Measurements from ENCODE around the gene CEND1. TPM values are rescaled to one million over a fixed set of nuclear protein-coding genes. Genes with fewer than 3 reads are reported as not detected.

CEND1 gene
- total and polyA plus RNA-seq, 2 of the 13 experiments (the other 11 are each of a cell fraction or from before 2014, with no cell fraction given) = not detected

- TF ChIP-seq PBX2 (CRISPR knock-in tag; IDR thresholded peaks at IDR 0.05) = no peak
- no peak for TF ChIP-seq ZNF256 (CRISPR knock-in tag; conservative IDR thresholded peaks at IDR 0.05)
- peak; percentile 35 for TF ChIP-seq ZNF564 (CRISPR knock-in tag; IDR thresholded peaks at IDR 0.05)
- TF ChIP-seq TEAD2 (CRISPR knock-in tag; IDR thresholded peaks at IDR 0.05) = no peak
- TF ChIP-seq PHF21A (CRISPR knock-in tag; IDR thresholded peaks at IDR 0.05) = peak; percentile 87
- peak in 1 of 2 experiments; percentile 7; a peak in 1 of 4 replicates for TF ChIP-seq EP300 (IDR thresholded peaks at IDR 0.05; ENCODE audit: low read depth in 2 of 2, low read length in 2 of 2)
- no peak; the same call in 1 of the 2 replicates for TF ChIP-seq EP300 (CRISPR knock-in tag; IDR thresholded peaks at IDR 0.05; ENCODE audit: borderline replicate concordance)
- peak; percentile 15; the same call in 1 of the 2 replicates for TF ChIP-seq ZNF724P (CRISPR knock-in tag; IDR thresholded peaks at IDR 0.05; ENCODE audit: borderline replicate concordance)
- no peak for TF ChIP-seq NCOA1 (CRISPR knock-in tag; IDR thresholded peaks at IDR 0.05)
- peak; percentile 57 to 87 for TF ChIP-seq HMGXB4 (CRISPR knock-in tag; IDR thresholded peaks at IDR 0.05; ENCODE audit: borderline replicate concordance in 1 of 2, low read depth in 1 of 2)
- TF ChIP-seq ZNF768 (CRISPR knock-in tag; IDR thresholded peaks at IDR 0.05) = peak; percentile 57; the same call in 1 of the 2 replicates
- peak; percentile 56; the same call in 1 of the 2 replicates for TF ChIP-seq RARG (CRISPR knock-in tag; IDR thresholded peaks at IDR 0.05; ENCODE audit: low read depth)
- TF ChIP-seq ZNF180 (CRISPR knock-in tag; IDR thresholded peaks at IDR 0.05; ENCODE audit: borderline replicate concordance, low read depth) = no peak
- no peak for TF ChIP-seq ZNF879 (CRISPR knock-in tag; IDR thresholded peaks at IDR 0.05)
- peak; percentile 76 for TF ChIP-seq ZNF761 (CRISPR knock-in tag; conservative IDR thresholded peaks at IDR 0.05)
- peak; percentile 94 for TF ChIP-seq PHF20 (CRISPR knock-in tag; IDR thresholded peaks at IDR 0.05)
- peak; percentile 85 for TF ChIP-seq ZNF136 (CRISPR knock-in tag; IDR thresholded peaks at IDR 0.05; ENCODE audit: low read depth)
- TF ChIP-seq ZNF335 (CRISPR knock-in tag; IDR thresholded peaks at IDR 0.05) = peak; percentile 89
- TF ChIP-seq ZSCAN9 (CRISPR knock-in tag; IDR thresholded peaks at IDR 0.05; ENCODE audit: borderline replicate concordance) = peak; percentile 77; the same call in 1 of the 2 replicates
- 0 out of 2 replicates have a peak, but pooled peaks have one; percentile 68 for TF ChIP-seq ZBTB34 (CRISPR knock-in tag; IDR thresholded peaks at IDR 0.05)
- peak; percentile 55; the same call in 1 of the 2 replicates for TF ChIP-seq ARID2 (CRISPR knock-in tag; IDR thresholded peaks at IDR 0.05; ENCODE audit: borderline replicate concordance)
- TF ChIP-seq FOXK2 (IDR thresholded peaks at IDR 0.05) = 0 out of 2 replicates have a peak, but pooled peaks have one; percentile 3
- TF ChIP-seq ONECUT2 (CRISPR knock-in tag; IDR thresholded peaks at IDR 0.05) = no peak
- TF ChIP-seq WIZ (CRISPR knock-in tag; IDR thresholded peaks at IDR 0.05) = no peak; the same call in 1 of the 2 replicates
- peak; percentile 88 for TF ChIP-seq PTBP1 (IDR thresholded peaks at IDR 0.05; ENCODE audit: low read depth, low read length, poor library complexity, severe bottlenecking)
- TF ChIP-seq PRMT3 (CRISPR knock-in tag; IDR thresholded peaks at IDR 0.05; ENCODE audit: borderline replicate concordance, low read depth) = peak; percentile 12; the same call in 1 of the 2 replicates
- TF ChIP-seq KDM2A (CRISPR knock-in tag; IDR thresholded peaks at IDR 0.05; ENCODE audit: borderline replicate concordance, low read depth) = peak; percentile 38; the same call in 1 of the 2 replicates
Observed at GRCh38 chr11:809287-810039, 19.6 kb upstream of the CEND1 start, which contains the start of gene RPLP2 (continued).

Measured in HepG2 (cell line).